Ishikawa (cell line): ENCODE measurements around the gene ATP13A3.

Source experiments
- TF ChIP-seq, protein P1 (sequence below): IDR thresholded peaks from 2 replicates; pipeline ENCODE4 v1.6.1; 2012
- TF ChIP-seq, protein P2 (sequence below): IDR thresholded peaks from 2 replicates; pipeline ENCODE4 v1.6.1; 2012; ENCODE audit warnings: low read depth, mild to moderate bottlenecking

DNA sequence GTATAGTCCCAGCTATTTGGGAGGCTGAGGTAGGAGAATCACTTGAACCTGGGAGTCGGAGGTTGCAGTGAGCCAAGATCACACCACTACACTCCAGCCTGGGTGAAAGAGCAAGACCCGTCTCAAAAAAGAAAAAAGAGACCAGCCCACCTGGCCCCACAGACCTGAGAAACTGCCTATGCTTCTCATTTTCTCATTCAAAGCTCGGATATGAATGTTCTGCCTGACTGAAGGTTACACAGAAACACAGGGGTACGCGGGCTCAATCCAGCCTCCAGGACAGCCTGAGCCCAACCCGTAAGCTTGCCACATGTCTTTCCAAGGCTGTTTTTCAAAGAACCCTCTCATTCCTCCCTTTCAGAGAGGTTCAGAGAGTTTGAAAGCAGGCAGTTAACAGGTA, 107.6 kb downstream of the ATP13A3 start:
- TF ChIP-seq, protein P1, sequence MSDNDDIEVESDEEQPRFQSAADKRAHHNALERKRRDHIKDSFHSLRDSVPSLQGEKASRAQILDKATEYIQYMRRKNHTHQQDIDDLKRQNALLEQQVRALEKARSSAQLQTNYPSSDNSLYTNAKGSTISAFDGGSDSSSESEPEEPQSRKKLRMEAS: no peak
- TF ChIP-seq, protein P2, sequence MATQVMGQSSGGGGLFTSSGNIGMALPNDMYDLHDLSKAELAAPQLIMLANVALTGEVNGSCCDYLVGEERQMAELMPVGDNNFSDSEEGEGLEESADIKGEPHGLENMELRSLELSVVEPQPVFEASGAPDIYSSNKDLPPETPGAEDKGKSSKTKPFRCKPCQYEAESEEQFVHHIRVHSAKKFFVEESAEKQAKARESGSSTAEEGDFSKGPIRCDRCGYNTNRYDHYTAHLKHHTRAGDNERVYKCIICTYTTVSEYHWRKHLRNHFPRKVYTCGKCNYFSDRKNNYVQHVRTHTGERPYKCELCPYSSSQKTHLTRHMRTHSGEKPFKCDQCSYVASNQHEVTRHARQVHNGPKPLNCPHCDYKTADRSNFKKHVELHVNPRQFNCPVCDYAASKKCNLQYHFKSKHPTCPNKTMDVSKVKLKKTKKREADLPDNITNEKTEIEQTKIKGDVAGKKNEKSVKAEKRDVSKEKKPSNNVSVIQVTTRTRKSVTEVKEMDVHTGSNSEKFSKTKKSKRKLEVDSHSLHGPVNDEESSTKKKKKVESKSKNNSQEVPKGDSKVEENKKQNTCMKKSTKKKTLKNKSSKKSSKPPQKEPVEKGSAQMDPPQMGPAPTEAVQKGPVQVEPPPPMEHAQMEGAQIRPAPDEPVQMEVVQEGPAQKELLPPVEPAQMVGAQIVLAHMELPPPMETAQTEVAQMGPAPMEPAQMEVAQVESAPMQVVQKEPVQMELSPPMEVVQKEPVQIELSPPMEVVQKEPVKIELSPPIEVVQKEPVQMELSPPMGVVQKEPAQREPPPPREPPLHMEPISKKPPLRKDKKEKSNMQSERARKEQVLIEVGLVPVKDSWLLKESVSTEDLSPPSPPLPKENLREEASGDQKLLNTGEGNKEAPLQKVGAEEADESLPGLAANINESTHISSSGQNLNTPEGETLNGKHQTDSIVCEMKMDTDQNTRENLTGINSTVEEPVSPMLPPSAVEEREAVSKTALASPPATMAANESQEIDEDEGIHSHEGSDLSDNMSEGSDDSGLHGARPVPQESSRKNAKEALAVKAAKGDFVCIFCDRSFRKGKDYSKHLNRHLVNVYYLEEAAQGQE: no peak
